ENCODE data around the gene SUSD4. TPM values are rescaled to one million over a fixed set of nuclear protein-coding genes. Genes with fewer than 3 reads are reported as not detected.

SUSD4 gene
- total RNA-seq, 3 donors from 2014 or later (not counting 1 experiment from before 2014, with no cell fraction given) = 0.60 to 1.1 TPM; not detected in 1

GRCh38 chr1:223246476-223247112 is 117.4 kb downstream of the SUSD4 start:
- no peaks in the 10 kb centered on the region for H3K36me3 Mint-ChIP-seq
- intact Hi-C loops (cut with micrococcal nuclease) = no loop called here
- H3K4me1 Mint-ChIP-seq = peaks cover 10% of the 10 kb centered on the region in 2 donors

GRCh38 chr1:223245983-223246382 is 118.0 kb downstream of the SUSD4 start:
- H3K4me3 ChIP-seq (ENCODE audit: low read length) = no peak overlapping the region
- H3K4me1 ChIP-seq (ENCODE audit: control insufficient read depth, insufficient read depth, low read length) = peaks cover 13% of the 10 kb centered on the region
- no peaks in the 10 kb centered on the region for H3K9me3 Mint-ChIP-seq
- TF ChIP-seq CTCF (IDR thresholded peaks at IDR 0.05) = no peak
- ATAC-seq = no peak
- no peak overlapping the region for H3K27ac Mint-ChIP-seq
- H3K36me3 ChIP-seq (ENCODE audit: control insufficient read depth, insufficient read depth, low read length) = no peaks in the 10 kb centered on the region
- no peaks in the 10 kb centered on the region for H3K36me3 Mint-ChIP-seq
- no peaks in the 10 kb centered on the region for H3K9me3 ChIP-seq (ENCODE audit: control insufficient read depth, insufficient read depth, low read length)
- 93% methylated on average over 7 of the region's 7 CpGs for WGBS (ENCODE audit: insufficient coverage)
- intact Hi-C loops (cut with micrococcal nuclease) = no loop called here
- no peak overlapping the region for H3K27ac ChIP-seq (ENCODE audit: low read length)
- H3K4me3 Mint-ChIP-seq = no peak overlapping the region
- peaks cover 19 to 23% of the 10 kb centered on the region in 2 donors for H3K27me3 Mint-ChIP-seq (ENCODE audit: low read depth in 2 of 2)
- DNase-seq = no peak
- H3K4me1 Mint-ChIP-seq = peaks cover 10% of the 10 kb centered on the region in 2 donors
- no peaks in the 10 kb centered on the region for H3K27me3 ChIP-seq (ENCODE audit: control insufficient read depth, insufficient read depth, low read length)

More at GRCh38 chr1:223246476-223247112, 117.4 kb downstream of the SUSD4 start:
- no peak for TF ChIP-seq CTCF (IDR thresholded peaks at IDR 0.05)
- Mint-ChIP-seq H3K9me3 (no peaks in the 10 kb centered on the region), H3K4me3 (no peak overlapping the region), H3K27ac (no peak overlapping the region), H3K27me3 (ENCODE audit: low read depth in 2 of 2) (peaks cover 19 to 22% of the 10 kb centered on the region in 2 donors)
- H3K36me3 ChIP-seq (ENCODE audit: control insufficient read depth, insufficient read depth, low read length) = no peaks in the 10 kb centered on the region
- peaks cover 13% of the 10 kb centered on the region for H3K4me1 ChIP-seq (ENCODE audit: control insufficient read depth, insufficient read depth, low read length)
- no peak overlapping the region for H3K27ac ChIP-seq (ENCODE audit: low read length)
- no peaks in the 10 kb centered on the region for H3K27me3 ChIP-seq (ENCODE audit: control insufficient read depth, insufficient read depth, low read length)
- H3K4me3 ChIP-seq (ENCODE audit: low read length) = no peak overlapping the region
- ATAC-seq (no peak), DNase-seq (no peak)
- no peaks in the 10 kb centered on the region for H3K9me3 ChIP-seq (ENCODE audit: control insufficient read depth, insufficient read depth, low read length)
- 85% methylated on average over 5 of the region's 5 CpGs for WGBS (ENCODE audit: insufficient coverage)

GRCh38 chr1:223245411-223245810 is 118.6 kb downstream of the SUSD4 start:
- H3K9me3 ChIP-seq (ENCODE audit: control insufficient read depth, insufficient read depth, low read length) = no peaks in the 10 kb centered on the region
- intact Hi-C loops (cut with micrococcal nuclease) = no loop called here
- Mint-ChIP-seq H3K27me3 (ENCODE audit: low read depth in 2 of 2) (peaks cover 19 to 25% of the 10 kb centered on the region in 2 donors), H3K27ac (no peak overlapping the region), H3K9me3 (no peaks in the 10 kb centered on the region), H3K4me1 (peaks cover 10% of the 10 kb centered on the region in 2 donors), H3K4me3 (no peak overlapping the region), H3K36me3 (no peaks in the 10 kb centered on the region)
- H3K27me3 ChIP-seq (ENCODE audit: control insufficient read depth, insufficient read depth, low read length) = no peaks in the 10 kb centered on the region
- no peak for TF ChIP-seq CTCF (IDR thresholded peaks at IDR 0.05)
- H3K27ac ChIP-seq (ENCODE audit: low read length) = no peak overlapping the region
- WGBS (ENCODE audit: insufficient coverage) = 89% methylated on average over 5 of the region's 5 CpGs
- no peak overlapping the region for H3K4me3 ChIP-seq (ENCODE audit: low read length)
- ATAC-seq = no peak
- peaks cover 13% of the 10 kb centered on the region for H3K4me1 ChIP-seq (ENCODE audit: control insufficient read depth, insufficient read depth, low read length)
- DNase-seq = no peak
- no peaks in the 10 kb centered on the region for H3K36me3 ChIP-seq (ENCODE audit: control insufficient read depth, insufficient read depth, low read length)

All from natural killer cell (primary cell).